COR-L47 (cell line): ENCODE data around the gene ASIC3.

Experiments
- DNase-seq: peaks from one replicate; lab custom pipeline; 2025; lab: John Stamatoyannopoulos, UW

ASIC3 gene

DNA sequence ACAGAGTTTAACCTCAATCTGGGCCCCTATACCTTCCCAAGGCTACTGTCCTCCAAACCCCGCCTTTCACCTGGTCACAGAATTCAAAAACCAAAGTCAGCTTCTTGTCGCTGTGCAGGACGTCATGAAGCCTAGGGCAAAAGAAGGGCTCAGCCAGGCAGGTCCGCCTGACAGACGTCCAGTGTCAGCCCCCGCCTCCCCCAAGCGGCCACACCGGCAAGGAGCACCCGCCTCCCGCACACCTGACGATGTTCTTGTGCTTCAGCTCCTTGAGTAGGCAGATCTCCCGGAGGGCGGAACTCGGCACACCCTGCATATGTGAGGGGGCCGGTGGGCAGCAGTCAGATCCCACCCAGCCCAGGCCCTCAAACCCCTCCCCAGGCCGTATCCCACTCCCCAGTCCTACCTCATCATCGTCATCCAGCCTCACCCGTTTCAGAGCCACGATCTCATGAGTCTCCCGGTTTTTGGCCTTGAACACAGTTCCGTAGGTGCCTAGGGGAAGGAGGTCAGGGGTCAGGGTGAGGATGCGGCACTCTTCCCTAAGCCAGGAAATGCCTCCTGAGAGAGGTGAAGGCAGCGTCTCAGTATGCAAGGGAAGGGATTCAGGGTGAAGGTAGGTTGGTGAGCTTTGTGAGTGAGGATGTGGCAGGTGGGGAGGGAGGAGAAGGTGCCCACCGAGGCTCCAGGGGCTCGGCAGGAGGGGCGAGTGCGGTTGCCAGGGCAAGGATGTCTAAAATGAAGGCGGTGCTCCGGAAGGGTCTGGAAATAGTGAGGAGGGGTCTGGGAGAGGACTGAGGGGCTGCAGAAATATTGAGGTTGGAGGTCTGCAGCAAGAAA, 8.6 kb downstream of the ASIC3 start:
- DNase-seq, result no peak

DNA sequence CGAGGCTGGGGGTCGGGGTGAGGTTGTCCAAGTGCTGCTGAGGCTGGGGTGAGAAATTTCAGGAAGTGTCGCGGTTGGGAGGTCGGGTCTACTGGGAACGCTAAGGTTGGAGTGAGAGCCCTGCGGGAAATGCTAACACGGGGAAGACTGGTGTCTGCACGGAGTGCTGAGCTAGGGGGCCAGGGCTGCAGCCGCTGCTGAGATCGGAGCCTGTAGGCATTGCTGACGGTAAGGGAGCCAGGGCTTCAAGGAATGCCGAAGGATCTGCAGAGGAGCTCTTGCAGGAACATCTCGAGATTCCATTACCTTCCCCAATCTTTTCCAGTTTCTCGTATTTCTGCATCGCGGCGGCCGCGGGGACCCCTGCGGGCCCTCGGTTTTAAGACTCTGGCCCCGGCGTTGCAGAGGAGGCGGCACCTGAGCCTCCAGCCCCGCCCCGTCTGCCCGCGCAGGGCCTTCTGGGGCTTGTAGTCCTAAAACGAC, 9.2 kb downstream of the ASIC3 start, which contains the start of gene CDK5:
CDK5 (minus strand) TSS at position 392 of the 483 bp plus-strand sequence; CDS start at position 343, 49 bp downstream.
- DNase-seq, result no peak

DNA sequence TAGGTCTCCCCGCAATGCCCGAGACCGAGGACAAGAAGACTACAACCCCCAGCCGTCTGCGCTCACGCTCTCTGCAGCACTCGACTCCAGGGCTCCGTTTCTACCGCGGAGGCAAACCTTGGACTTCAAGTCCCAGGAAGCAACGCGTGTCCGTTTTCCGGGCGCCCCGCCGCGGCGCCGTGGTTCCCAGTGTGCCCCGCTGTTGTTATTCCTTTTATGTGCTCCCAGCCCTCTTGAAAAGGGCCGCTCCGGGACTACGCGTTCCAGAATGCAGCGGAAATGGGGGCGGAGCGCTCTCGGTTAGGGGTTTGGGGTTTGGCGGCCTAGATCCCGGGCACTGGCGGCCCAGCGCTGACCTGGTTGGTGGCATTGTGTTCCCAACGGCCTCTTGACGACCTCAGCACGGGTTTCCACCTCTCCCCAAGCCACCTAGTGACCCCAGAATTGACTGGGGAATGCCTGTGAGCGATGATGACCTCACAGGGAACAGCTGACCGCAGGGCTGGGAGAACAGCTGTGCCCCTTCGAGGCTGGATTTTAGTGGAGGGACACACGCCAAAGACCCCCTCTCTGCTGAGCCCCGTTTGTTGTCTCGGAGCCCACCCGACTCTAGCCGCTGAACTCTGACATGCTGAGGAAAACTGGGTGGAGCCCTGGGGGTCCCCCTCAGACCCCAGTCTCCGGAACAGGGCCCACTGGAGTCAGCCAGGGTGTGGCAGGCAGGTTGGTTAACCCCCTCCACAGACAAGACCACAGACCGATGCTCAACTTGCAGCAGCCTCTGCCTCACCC, 9.9 kb downstream of the ASIC3 start:
- peak; percentile 99 for DNase-seq

DNA sequence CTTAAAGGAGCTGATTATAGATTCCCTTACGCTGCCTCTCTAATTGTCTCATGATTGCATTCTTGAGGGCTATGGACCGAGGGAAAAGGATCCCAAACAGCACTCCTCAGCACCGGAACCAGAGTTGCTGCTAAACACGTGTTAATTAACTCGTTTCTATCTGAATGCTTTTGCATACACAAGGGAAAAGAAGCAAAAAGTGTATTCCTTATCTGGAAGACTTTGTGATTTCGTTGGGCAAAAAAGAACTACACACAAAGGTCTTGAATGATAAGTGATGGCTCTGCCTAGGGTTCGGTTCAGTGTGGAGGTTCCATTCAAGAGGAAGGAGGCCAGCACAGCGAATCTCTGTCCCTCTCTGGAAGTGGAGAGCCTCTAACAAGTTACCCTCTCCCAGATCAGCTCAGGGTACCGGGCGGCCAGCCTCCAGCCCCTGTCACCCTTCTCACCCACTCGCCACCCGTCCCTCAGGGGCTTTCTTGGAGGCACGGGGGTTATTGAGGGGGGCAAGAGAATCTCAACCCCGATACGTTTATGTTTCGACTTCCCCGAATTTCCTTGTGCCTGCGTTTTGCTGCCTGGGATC, 10.5 kb downstream of the ASIC3 start:
- DNase-seq, result no peak

DNA sequence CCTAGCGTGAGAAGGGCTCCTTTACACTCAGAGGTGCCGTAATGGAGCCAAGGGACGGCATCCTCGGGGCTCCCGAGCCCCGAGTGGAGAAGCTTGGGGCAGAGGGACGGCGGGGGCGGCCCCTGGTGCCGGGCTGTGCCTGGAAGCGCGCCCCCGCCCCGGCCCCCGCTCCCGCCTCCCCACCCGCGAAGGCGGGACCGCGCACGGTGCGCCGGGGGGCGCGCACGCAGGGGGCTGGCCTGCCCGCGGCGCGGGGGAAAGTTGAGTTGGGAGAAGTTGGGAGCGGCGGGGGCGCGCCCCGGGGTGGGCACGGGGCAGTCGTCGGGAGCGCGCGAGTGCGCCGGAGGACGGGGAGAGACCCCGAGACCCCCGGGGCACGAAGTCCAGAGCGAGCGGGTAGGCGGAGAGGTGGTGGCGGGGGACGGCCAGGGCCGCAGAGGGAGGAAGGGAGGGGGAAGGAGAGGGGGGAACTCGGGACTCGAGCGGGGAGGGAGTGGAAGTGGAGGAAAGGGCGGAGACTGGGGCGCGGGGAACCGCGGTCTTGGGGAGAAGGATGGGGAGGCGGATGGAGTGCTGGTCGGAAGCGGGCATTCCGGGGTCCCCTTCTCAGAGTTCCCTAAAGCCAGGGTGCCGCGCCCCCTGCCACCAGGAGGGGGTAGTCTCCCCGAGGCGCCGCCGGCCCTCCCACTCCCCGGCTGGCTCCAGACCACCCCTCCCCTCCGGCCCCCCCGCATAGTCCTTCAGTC, 11.2 kb downstream of the ASIC3 start, which contains the start of gene SLC4A2:
SLC4A2 (plus strand) TSS at position 223 of the 746 bp plus-strand sequence. CDS start 2,399 bp downstream, outside the sequence.
- peak; percentile 38 for DNase-seq

DNA sequence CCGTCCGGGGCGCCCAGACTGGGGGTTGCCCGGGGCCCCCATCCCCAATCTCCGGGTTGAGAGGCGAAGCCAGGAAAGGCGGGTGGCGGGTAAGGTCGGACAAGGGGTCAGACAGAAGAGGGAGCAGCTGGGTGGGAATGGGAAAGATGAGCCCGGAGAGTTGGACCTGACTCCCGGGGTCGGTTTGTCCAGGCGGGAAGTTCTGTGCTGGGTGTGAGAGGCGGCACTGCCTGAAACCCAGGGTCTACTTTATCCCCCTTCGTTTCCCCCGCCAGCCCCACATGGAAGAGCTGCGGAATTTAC, 11.7 kb downstream of the ASIC3 start:
- no peak for DNase-seq

DNA sequence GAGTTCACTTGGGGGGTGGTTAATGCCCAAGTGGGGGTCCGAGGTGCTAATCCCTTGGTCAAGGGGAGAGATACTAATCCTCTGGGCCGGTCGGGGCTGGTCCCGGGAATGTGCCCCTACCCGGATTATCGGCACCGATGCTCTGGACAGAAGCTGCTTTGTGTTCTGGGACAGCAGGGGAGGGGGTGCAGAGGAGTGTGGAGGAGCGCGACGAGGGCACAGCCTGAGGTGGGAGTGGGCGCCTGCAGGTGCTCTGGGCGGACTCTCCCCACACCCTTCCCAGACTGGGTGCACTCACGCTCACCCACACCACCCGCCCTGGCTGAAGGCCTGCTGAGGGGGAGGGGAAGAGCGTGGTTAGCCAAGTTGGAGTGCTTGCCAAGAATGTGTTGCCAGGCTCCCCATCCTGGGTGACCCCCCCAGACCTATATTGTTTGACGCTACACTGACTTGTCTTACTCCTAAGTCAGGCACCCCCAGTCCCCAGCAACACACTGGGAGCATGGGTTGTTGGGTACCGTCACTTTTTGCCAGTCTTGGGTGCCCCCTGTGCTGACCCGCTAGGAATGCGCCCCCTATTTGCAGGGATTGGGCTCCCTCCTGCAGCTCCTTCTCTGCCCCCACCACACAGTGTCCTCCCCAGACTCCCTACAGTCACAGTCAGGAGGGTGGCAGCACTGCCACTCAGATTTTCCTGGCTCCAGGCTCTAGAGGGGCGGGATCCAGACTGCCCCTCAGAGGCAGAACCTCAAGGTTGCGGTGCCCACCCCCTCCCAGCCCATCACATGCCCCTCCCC, 12.3 kb downstream of the ASIC3 start:
- peak; percentile 65 for DNase-seq

DNA sequence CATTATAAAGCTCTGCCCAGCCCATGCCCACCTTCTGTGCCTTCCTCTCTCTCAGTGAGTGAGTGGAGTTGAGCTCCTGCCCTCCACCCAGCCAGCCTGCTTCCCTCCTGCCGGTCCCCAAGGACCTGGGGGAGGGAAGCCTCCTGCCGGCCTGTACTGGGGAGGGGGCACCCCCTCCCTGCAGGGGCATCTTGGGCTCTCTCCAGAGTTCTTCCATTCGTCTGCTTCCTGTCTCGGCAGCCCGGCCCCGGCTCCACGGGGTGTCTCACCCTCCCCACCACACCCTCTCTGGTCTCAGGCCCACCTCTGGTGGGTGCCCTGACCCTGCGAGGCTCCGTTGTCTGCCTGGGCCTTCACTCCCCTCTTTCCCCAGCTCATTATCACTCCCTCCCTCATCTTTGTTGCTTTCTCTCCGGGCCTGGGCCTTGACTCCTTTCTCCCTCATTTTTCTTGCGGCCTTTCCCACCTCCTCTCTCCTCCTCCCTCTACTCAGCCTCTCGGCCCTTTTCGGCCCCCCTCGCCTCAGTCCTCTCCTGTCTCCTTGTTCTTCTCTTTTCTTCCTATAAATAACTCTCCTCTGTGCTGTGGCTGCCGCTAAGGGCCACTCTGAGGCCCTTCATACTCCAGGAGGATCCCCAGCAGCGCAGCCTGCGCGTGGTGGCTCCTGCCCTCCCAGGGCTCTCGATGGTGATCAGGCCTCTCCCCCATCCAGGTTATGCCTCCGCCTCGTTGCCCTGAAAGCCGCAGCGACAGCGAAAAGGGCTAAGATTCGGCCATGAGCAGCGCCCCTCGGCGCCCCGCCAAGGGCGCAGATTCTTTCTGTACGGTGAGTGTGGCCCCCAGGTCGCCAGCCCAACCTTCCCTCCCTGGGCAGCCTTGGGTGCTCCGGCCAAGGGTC, 13.1 kb downstream of the ASIC3 start:
- DNase-seq, result peak; percentile 58

DNA sequence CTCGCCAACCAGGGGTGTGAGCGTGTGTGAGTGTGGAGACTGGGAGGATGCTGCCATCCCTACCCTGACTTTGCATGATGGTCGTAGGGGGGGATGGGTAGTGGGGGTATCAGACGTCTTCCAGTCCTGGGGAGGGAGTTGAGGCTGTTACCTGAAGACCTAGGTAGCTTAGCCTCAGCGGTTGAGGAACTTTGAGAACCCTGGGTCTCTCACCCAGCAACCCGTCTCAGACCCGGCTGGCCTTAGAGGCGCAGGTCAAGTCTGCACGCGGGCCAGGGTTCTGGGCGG, 13.7 kb downstream of the ASIC3 start:
- no peak for DNase-seq

DNA sequence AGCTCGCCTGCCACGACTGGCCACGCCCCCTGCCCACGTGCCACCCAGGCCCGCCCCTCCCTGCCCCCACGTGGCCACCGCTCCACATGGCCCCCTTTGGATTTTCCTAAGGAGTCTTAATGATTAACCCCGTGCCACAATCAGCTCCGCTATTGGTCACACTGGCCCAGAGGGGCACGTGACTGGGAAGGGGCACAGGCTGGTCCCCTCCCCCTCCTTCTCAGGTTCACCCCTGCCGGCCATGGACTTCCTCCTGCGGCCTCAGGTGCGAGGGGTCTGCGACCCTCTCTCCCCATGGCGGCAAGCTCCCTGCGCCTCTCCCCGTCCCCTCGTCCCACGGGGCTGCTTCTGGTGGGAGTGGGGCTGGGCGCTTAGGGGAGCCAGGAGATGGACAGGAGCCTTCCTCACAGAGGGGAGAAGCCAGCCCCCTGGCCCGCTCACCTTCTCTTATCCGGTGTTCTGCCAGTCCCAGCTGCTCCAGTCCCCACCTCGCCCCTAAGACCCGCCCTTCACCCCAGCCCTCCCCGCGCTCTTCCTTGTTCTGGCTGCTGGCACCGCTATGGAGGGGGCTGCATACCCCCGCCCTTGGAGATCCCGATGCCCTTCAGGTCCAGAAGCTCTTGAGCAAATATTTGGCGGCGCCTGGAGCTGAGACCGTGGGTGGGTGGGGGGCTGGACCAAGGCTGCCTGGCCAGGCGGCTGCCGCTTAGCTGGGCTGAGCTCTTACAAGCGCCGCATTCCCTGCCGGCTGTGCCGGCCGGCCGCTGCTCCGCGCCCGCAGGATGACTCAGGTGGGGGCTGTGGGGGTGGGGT, 14.3 kb downstream of the ASIC3 start:
- DNase-seq, result no peak

DNA sequence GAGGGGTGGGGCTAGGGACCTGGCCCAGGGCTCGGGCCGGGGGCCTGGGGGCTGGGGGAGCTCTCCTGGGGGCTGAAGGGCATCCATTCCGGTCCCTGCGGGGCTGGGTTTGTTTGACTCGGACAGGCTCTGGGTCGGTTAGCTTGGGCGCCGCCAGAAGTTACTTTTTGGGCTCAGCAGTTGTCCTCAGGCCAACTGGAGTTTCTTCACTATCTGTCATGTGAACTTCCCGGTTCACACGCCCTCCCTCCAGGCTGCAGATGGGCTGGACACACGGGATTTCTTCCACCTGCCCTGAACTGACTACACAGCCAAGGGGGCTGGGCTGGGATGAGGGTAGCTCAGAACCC, 14.9 kb downstream of the ASIC3 start:
- DNase-seq, result no peak

DNA sequence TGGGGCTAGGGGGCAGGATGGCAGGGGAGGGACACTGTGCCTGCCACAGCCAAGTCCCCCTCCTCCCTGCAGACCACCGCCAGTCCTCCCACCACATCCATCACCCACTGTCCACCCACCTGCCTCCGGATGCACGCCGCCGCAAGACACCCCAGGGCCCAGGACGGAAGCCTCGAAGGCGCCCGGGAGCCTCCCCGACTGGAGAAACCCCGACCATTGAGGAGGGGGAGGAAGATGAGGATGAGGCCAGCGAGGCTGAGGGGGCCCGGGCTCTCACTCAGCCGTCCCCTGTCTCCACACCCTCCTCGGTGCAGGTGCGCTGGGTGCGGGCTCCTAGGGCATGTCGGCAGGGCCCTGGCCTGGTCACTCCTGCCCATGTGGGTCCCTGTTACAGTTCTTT, 16.1 kb downstream of the ASIC3 start:
- no peak for DNase-seq

DNA sequence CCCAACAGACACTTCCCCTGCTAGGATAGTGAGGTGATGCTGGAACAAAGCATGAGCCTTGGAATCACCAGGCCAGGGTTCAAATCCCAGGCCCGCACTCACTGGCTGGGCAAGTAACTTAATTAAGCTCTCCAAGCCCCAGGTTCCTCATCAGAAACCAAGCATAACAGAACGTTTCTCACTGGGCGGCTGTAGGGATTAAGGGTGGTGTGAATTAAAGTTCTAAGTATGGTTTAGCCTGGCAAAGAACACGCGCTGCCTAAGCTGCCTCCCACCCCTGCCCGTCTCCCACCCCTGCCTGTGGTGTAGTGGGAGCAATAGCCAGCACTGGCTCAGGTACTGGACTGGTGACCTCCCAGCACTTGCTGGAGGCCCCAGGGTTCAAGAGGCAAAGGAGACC, 16.7 kb downstream of the ASIC3 start:
- DNase-seq, result no peak

DNA sequence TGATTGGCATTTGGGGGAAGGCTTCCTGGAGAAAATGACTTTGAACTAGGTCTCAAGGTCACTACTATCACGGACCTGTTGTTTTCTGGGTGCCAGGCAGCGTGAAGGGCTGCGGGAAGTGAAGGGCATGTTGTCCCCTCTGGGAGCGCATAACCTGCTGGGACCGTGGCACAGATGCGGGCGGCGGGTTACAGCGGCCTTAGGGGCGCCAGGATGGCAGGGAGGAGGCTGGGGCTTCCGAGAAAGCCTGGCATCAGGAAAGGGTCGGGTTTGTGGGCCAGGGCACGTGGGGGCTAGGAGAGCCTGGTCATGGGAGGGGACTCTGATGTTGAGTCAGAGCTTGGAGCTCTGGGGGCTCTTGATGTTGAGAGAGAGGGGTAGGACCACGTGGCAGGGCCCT, 17.2 kb downstream of the ASIC3 start:
- DNase-seq, result no peak

DNA sequence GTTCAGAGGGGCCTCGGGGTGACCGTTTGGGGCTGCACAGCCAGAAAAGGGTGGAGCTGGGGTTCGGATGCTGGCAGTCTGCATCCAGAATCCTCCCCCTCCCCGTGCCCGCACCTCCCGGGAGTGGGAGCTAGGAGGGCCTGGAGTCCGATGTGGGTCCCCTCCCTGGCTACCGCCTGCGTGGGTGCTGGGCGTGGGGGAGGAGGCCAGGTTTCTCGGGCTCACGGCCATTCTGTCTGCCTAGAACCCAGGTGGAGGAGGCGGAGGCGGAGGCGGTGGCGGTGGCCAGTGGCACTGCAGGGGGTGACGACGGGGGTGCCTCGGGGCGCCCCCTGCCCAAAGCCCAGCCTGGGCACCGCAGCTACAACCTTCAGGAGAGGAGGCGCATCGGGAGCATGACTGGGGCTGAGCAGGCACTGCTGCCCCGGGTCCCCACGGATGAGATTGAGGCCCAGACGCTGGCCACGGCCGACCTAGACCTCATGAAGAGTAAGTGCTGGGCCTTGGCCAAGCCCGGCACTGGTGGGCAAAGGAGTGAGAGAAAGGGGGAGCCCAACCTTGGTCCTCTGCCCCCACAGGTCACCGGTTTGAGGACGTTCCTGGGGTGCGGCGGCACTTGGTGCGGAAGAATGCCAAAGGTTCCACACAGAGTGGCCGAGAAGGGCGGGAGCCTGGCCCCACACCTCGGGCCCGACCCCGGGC, 18.1 kb downstream of the ASIC3 start:
- DNase-seq, result no peak

DNA sequence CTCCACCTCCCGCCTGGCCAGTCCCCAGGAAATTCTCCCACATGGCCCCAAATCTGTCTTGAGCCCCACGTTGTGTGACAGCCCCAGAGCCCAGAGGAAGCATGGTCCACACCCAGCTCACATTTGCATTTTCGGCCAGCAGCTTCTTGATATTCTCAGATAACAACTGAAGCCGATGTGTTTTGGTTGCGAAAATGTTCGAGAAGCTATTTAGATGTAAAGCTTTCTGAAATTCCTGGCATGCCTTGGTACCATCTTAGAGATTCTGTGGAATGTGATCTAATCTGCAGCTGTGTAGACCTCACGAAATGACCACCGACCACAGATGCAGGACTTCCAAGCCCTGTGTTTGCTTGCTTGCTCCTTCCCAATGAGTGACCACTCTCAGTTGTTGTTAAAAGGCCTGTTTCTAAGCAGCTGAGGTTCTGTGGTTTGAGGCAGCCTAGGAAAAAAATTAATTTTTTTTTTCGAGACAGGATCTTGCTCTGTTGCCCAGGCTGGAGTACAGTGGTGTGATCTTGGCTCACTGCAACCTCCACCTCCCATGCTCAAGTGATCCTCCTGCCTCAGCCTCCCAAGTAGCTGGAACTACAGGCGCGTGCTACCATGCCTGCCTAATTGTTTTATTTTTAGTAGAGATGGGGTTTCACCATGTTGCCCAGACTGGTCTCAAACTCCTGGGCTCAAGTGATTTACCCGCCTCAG, 19.9 kb downstream of the ASIC3 start:
- DNase-seq, result no peak

DNA sequence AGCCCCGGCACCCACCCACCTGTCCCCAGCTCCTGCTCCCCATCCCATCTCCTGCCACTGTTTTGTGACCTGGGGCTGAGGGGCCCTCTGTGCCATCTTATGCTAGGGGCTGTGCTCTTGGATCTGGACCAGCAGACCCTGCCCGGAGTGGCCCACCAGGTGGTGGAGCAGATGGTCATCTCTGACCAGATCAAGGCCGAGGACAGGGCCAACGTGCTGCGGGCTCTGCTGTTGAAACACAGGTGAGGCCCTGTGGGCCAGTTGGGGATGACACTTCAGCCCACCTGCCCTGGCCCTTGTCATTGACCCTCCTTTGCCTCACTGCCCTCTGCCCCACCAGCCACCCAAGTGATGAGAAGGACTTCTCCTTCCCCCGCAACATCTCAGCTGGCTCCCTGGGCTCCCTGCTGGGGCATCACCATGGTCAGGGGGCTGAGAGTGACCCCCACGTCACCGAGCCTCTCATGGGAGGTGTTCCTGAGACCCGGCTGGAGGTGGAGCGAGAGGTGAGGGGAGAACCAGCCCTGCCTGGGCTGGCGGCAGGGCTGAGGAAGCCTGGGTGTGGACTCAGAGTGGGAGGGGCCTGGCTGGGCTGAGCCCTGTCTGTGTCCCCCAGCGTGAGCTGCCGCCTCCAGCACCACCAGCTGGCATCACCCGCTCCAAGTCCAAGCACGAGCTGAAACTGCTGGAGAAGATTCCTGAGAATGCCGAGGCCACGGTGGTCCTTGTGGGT, 21.7 kb downstream of the ASIC3 start:
- no peak for DNase-seq

DNA sequence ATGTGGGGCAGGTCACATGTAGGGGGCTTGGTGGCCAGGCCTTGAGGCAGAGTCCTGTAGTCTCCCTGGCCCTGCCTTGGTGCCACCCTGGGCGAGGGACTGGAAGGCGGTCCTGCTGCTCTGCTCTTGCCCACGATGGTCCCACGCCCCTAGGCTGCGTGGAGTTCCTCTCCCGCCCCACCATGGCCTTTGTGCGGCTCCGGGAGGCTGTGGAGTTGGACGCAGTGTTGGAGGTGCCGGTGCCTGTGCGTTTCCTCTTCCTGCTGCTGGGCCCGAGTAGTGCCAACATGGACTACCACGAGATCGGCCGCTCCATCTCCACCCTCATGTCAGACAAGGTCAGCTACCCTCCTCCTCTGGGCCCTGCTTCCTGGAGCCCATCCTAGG, 22.2 kb downstream of the ASIC3 start:
- DNase-seq, result no peak
